Measurements from ENCODE around the gene CYTH3.

DNA sequence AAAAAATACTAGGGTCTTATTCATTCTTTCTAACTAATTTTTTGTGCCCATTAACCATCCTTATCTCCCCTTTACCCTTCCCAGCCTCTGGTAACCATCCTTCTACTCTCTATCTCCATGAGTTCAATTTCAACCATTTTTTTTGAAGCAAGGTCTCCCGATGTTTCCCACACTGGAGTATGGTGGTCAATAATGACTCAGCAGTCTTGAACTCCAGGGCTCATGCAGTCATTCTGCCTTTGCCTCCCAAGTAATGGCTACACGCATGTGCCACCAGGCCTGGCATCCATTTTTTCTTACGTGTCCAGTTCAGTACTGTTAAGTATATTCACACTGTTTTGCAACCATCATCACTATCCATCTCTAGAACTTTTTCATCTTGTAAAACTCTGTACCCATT, 60.4 kb downstream of the CYTH3 start:
- TF ChIP-seq POLR2A (IDR thresholded peaks at IDR 0.05) (no peak), EP300 (IDR thresholded peaks at IDR 0.05) (no peak)
- TF ChIP-seq, protein P1, sequence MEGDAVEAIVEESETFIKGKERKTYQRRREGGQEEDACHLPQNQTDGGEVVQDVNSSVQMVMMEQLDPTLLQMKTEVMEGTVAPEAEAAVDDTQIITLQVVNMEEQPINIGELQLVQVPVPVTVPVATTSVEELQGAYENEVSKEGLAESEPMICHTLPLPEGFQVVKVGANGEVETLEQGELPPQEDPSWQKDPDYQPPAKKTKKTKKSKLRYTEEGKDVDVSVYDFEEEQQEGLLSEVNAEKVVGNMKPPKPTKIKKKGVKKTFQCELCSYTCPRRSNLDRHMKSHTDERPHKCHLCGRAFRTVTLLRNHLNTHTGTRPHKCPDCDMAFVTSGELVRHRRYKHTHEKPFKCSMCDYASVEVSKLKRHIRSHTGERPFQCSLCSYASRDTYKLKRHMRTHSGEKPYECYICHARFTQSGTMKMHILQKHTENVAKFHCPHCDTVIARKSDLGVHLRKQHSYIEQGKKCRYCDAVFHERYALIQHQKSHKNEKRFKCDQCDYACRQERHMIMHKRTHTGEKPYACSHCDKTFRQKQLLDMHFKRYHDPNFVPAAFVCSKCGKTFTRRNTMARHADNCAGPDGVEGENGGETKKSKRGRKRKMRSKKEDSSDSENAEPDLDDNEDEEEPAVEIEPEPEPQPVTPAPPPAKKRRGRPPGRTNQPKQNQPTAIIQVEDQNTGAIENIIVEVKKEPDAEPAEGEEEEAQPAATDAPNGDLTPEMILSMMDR (IDR thresholded peaks at IDR 0.05): no peak

Measured in ovary (tissue), 3 donors.